Kasumi-1 (cell line): ENCODE data around the gene SIL1.
A peak's percentile ranks its signal among the peaks of the same experiment; 100 is the strongest.
"Not testable (repeated sequence)": the region's sequence is repeated elsewhere in the genome, so short reads cannot be mapped to it uniquely, and the experiment has no call there.

ENCODE experiments used
- DNase-seq, 2 experiments: peaks; one replicate each; lab custom pipeline; 2025; lab: John Stamatoyannopoulos, UW

SIL1 gene

DNA sequence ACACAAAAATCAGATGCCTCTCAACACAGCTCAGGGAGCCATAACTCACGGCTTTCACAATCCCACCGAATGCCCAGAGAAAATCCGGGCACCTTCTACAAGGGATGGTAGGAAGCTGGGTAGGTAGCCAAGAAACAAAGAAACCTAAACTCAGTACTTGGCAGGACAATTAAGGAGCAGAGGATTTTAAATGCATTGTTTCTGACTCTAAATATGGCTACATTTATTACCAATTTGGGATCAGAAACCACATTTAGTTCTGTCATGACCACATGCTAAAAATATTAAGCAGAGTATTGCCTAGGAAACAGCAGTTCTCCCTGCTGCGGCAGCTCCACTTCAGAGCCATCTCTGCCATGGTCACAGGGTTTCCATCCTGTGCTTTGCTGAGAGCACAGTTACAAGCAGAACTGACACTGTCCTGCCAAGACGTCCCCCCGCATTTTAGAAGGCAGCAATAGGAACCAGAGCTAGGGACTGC is 57.5 kb downstream of the SIL1 start:
- DNase-seq = peak; percentile 58 to 84

DNA sequence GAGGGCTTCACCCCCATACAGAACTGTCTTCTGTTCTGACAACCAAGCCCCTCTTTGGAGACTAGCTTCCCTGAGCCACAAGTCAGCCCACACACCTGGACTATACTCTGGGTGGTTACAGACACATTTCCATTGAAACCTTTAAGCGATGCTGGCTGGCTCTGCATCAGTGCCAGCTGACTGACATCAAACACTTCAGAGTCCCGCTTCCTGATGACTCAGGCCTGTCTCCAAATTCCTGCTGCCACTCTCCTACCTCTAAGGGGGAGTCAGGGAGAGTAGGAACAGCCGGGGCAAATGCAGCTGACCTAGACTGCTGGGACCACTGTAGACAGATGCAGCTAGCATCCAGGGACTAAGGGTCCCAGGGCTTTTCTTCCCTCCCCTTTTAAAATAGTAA is 59.4 kb downstream of the SIL1 start:
- no peak for DNase-seq

DNA sequence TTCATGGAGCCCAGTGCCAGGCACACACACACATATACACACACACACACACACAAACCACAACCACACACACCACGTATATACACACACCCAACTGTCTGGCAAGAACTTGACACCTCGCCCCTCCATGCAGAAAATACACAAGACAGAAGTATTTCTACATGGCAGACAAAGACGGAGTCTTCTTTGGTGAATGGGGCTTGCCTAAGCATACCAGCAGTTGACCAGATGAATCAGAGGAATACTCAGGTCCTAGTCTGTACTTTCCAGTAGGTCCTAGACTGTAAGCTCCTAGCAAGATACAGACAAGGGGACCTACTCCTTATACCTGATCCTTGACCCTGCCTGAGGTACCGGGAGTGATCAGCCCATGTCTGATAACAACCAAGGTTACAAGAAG is 60.1 kb downstream of the SIL1 start:
- no peak for DNase-seq

DNA sequence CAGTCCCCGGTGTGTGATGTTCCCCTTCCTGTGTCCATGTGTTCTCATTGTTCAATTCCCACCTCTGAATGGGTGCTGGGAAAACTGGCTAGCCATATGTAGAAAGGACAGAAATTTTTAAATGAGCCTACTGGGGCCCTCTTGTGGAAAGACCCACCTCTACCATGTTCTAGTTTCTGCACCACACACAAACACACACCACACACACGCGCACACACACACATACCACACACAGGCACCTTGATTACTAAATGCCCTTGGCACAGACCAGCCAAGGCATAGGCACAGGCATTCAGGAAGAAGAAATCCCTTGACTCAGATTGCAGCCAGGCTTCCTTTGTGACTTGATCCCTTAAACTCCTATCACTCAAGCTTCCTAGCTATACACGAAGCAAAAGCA is 60.5 kb downstream of the SIL1 start:
- peak; percentile 8 to 45 for DNase-seq

DNA sequence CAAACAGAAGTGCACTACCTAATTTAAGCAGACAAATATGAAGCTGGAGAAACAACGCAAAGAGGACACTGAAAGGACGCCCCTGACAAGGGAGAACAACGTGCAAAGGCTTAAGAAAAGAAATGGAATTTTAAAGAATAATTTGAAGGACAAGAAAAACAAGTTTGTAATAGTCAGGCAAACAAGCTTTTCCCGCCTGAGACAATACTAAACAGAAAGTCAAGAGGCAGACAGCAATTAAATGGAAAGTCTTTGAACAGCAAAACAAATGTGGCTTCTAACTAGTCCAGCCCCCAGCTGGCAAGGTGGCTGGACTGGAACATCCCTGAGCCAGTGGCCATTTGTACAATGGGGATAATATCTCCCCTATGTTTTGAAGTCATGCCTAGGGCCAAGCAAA is 63.3 kb downstream of the SIL1 start:
- DNase-seq = no peak

DNA sequence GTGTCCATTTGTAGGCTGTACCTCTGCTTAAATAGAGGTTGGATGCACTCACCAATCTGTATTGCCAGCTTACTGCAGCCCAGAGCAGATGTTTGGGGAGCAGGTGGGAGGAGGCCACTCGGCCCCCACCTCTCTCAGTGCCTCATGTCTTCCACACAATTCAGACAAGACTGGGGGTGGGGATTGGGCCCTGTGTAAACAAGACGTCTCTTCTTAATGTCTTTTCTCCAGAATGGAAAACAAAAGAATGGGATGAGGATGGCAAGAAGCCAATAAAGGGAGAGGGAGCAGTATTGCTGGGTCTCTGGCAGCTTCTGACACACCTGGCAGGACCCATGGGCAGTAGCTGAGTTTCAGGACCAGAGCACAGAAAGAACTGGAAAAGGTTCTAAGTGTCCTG is 64.9 kb downstream of the SIL1 start:
- no peak for DNase-seq

DNA sequence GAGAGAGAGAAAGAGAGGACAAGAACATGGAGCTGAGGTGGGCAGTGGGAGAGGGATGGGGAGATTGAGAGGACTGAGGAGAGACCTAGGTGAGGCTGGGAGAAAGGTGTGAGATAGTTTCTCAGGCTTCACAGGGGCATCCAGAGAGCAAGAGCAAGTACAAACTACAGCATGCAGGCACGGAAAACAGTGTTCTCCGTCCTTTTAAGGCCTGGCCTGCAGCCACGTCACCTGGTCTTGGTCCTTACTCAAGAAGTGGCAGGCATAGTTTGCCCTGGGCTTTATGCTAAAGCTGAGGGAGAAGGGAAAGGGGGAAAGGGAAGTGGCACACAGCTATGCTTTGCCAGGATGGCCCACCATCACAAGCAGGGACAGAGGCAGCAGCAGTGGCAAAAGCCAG is 65.7 kb downstream of the SIL1 start:
- no peak for DNase-seq

DNA sequence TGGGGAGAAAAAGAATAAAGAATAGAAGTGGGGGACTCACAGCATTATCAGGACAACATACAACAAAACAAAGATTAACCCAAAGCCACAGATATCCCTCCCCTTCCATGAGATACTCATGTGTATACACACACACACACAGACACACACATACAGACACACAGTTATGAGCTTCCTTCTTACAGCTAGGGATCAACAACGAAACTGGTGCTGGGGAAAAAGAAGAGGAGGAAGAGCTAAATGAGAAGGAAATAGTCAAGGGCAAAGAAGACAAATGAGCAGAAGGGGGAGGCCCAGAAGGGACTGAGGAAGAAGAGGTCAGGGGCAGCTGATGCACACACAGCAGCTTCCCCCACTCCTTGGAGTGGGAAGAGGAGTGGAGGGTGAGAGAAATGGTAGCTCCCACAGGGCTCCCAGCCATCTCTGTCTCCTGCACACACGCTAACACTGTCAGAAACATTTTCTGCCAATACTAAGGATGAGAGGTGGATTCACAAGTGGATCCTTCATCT is 66.2 kb downstream of the SIL1 start:
- DNase-seq = peak; percentile 31 to 33

DNA sequence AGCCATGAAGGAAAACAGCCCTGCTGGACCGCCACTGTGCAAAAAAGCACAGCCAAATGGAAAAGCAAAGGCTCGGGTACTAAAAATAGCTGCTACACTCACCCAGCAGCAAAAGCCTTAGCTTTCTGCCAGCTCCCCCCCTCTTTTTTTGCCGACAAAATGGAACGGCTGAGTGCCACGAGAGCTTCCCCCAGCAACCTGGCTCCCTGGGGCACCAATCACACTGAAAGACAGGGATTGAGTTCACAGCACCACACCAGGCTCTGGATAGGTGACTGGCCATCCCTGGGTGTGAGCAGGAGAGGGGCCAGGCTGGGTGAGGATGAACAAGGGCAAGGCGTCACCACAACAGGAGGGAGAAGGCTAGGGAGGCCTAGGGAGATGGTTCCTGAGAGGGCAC is 66.7 kb downstream of the SIL1 start:
- DNase-seq = no peak

DNA sequence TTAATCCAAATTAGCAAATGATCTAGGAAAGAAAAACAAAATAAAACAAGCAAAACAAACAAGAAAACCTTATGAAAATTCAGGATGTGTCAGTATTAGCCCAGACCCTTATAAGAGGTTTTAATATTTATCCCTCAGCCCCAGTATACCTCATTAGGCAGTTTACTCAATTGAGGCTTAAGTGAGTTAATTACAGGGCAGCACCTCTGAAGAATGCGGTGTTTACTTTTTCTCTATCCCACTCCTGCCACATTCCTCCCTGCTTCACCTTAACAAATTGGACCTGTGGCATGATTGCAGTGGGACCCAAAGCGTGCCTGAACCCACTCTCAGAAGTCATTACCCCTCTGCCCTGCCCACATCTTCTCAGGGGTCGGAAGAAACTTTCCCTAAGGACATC is 67.1 kb downstream of the SIL1 start:
- DNase-seq = no peak

DNA sequence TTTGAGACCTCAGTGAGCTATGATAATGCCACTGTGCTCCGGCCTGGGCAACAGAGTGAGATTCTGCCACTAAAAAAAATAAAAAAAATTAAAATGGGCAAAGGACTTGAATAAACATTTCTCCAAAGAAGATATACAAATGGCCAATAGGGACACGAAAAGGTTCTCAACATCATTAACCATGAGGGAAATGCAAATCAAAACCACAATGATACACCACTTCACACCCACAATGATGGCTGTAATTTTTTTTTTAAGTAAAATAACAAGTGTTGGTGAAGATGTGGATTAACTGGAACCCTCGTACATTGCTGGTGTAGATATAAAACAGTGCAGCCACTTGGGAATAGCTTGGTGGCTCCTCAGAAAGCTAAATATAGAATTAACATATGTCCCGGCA is 68.0 kb downstream of the SIL1 start:
- DNase-seq = no peak

DNA sequence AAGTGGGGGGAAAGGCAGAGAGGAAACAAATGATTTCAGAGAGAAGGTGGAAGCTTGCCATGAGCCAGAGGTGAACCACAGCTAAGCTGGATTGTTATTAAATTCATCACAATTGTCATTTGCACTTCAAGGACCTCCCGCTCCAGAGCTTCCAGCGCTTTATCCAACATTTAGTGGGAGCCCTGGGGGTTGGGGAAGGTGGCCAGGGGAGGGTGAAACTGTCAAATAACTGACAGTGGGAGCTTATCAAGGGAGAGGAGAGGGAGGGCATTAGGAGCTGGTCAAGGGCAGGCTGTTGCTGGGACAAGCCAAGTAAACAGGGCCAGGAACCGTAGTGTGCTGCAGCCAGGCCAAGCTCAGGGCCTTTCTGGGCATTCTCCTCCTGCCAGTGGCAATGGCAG is 71.5 kb downstream of the SIL1 start:
- no peak for DNase-seq

DNA sequence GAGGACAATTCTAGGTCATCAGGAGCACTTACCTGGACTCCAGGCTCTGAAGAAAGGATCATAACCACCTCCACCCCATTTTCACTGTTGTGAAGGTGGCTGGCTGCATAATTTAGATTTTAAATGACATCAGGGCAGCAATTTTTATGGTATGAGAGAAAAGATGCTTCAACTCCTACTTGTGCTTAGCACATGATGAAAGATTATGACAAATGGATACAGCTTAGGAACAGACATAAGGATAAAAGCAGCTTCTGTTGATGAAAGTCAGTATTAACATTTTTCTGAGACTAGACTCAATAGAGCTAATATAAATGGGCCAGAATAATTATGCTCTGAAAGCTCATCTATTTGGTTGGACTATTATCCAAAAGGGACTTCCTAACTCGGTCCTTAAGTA is 72.2 kb downstream of the SIL1 start:
- DNase-seq = no peak

DNA sequence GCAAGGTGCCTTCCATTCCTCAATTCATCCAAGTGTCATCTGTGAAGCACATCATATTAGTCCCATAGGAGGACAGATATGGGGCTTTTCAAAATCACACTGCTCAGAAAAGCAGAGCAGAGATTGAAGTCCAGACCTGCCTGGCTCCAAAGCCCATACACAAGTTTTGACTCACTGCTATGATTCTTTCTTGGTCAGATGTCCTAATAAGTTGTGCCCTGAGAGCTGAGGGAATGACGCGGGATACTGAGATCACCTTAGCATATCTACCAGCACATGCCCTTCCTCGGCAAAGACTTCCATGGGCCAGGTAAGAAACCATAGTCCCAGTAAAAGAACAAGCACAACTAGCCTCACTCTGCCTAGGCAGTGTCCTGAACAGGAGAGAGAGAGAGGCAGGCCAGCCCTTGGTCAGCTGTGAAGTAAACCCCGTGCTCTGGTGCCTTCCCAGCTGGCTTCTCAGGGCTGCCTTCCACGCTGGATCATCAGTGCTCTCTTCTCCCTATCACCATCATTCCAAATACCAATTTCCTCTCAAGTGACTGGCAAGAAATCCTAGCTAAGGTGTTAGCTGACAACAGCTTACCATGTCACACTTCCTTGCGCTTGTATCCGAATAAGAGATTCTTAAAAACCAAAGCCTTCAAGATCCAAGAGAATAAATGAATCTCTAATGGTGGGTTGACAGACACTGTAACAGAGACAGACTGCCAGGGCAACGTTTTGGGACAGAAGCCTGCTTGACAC is 73.2 kb downstream of the SIL1 start:
- DNase-seq = no peak

DNA sequence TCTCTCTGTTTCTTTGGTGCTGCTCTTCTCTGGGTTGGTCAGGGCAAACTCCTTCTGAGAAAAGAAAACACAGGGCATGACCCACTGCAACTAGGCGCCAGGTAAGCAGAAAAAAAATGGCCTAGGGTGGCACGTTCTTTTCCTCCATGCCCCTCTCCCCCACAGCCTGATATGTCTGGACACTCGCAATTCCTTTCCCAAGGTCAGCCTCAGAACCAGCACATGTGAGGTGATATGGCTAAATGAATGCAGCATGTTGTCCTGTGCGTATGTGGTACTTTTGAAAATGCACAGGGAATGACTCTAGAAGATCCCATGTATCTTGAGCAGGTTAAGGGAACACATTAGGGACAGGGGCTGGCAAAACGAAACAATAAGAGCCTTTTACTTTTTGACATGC is 77.0 kb downstream of the SIL1 start:
- no peak for DNase-seq

DNA sequence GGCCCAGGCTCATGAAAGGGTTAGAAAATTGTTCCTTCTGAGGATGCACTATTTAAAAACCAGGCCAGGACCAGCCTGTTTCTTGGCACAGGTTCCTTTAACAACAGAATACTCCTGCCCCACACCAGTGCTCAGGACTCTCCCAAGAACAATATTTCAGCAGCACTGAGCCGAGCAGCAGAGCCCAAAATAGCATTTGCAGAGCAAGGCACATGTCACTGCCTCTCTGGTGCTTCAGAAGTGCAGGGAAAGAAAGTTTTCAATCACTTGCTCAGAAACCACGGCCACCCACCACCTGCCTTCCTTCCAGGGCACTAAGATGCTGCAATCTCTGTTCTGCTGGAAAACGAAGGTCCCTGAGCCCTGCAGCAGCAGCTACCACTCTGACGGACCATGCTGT is 77.6 kb downstream of the SIL1 start:
- DNase-seq = no peak

DNA sequence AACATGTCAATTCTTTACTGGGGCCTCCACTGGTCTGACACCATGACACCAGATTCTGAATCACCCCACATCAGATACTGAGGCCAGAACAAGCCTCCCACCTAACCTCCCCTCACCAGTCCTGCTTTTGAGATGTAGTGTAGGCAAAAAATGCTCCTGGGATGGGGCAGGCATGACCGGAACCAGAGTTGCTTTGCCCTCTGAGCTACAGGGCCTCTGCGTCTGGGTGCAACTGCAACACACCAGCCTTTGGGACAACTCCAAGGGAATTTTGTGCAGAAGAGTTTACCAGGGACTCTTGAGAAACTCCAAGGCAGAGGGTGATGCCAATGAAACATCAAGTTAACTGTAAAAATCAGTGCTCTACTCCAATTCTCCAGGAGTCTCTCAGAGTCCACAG is 79.4 kb downstream of the SIL1 start:
- no peak for DNase-seq

DNA sequence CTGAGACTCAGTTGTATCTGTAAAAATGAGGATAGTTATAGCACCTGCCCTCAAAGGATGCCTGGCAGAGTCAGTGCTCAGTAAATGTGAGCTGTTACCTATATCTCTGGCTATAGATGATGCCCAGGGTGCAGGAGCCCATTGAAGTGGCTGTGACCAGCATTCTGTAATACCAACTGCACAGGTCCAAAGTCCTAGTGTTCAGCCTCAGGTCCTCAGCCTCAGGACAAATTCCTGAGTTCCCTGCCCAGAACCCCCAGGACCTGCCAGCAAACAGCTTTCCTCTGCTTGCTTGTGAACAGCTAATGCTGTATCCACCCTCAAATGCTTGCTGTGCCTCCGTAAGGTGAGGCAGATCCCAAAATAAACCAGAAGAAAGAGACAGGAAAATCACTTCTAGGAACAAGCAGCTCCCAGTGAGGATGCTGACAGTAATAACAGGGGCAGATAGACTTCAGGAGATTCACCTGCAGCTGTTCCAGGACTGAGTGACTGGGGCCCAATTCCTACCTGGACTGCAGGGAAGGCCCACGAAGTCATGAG is 80.8 kb downstream of the SIL1 start:
- no peak for DNase-seq

DNA sequence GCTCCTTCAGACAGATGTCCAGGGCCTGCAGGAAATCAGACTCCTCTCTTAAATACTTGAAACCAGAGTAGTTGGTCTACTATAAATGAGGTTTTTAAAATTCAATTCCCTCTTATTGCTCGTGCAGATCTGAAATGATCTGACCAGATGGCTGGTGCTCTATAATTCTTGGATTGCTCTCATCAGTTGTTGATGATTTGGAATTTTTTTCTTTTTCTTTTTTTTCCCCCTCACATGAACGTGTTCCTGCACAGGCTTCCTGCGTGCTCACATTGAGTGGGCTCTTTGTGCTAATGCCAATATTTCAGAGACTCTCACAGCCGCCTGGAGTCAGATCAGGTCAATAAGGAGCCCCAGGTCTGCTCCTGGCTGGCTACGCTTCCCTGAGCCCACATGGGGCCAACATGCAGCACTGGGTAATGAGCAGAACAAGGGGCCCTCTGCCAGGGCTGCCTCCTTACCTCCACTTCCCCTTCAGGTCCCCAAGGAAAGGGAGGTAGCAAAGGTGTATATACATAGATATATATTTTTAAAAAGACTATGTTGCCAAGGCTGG is 82.0 kb downstream of the SIL1 start:
- DNase-seq = no peak

DNA sequence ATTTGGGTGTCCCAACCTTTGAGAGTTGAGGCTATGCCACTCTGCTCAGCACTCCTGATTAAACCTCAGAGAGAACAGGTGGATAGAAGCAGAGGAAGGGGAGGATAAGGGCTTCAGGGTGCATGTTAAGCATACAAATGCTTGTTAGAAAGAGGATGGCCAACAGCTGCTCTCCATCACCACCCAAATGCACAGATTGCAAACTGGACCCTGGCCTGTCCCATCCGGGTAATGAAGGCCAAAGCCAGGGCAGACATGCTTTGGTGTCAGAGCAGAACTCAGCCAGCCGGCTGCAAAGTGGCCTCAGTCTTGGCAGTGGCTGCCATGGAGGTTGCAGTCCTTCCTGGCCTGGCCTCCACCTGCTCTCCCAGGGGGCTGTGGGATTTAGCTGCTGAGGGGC is 84.3 kb downstream of the SIL1 start:
- no peak for DNase-seq

DNA sequence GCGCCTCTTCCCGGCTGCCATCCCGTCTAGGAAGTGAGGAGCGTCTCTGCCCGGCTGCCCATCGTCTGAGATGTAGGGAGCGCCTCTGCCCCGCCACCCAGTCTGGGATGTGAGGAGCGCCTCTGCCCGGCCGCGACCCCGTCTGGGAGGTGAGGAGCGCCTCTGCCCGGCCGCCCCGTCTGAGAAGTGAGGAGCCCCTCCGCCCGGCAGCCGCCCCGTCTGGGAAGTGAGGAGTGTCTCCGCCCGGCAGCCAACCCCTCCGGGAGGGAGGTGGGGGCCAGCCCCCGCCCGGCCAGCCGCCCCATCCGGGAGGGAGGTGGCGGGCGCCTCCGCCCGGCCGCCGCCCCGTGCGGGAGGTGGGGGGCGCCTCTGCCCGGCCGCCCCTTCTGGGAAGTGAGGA is 85.8 kb downstream of the SIL1 start:
- not testable (repeated sequence) for DNase-seq

DNA sequence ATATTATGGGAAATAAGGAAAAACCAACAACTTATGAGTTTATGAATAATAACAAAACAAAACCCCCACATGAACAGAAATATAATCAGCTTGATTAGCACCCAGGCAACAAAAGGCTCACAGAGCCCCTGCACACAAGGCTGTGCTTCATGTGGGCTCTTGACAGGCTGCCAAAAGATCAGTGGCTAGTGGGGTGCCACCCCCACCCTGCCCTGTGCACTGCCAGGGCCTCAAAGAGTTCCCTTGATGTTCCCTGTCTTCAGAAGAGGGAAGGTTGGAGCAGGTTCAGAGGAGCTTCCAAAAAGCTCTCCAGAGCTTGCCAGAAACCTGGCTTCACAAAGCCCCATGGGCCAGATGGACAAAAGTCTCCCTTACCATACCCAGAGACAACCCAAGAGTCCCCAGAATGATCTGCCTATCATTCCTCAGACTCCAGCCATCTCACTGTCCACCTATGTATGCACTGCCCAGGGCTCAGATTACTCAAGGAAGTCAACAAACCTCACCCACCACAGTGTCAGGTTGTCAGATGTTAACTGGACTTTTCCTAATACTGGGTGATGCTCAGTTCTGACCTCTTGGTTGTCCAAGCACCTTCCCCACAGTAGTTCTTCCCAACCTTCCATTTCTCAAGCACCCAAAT is 87.5 kb downstream of the SIL1 start:
- no peak for DNase-seq
